Cardiac muscle cell (in vitro differentiated cells and primary cell): ENCODE data around the gene GUCY2D. TPM values are rescaled to one million over a fixed set of nuclear protein-coding genes. Genes with fewer than 3 reads are reported as not detected.
A peak's percentile ranks its signal among the peaks of the same experiment; 100 is the strongest.
"Not testable (repeated sequence)": the region's sequence is repeated elsewhere in the genome, so short reads cannot be mapped to it uniquely, and the experiment has no call there.

Experiments
- DNase-seq, 2 donors: peaks; one replicate each; pipeline versions ENCODE4 v3.0.0 to v3.0.0-alpha.2; 2010 to 2017; ENCODE audit warnings: low read depth in 1 of 2, low spot score in 1 of 2
- H3K27ac ChIP-seq: fragments of 200-600 bp; sonication (generic); 2 replicates; pipeline ENCODE4 v1.5.1; 2016
- H3K27me3 ChIP-seq: fragments of 200-600 bp; sonication (generic); 2 replicates; pipeline ENCODE4 v1.6.0; 2016; ENCODE audit warnings: control low read depth
- H3K36me3 ChIP-seq: fragments of 200-600 bp; sonication (generic); 2 replicates; pipeline ENCODE4 v1.5.1; 2016; ENCODE audit warnings: control low read depth
- H3K4me1 ChIP-seq: fragments of 200-600 bp; sonication (generic); 2 replicates; pipeline ENCODE4 v1.8.1; 2017; ENCODE audit warnings: low read depth, mild to moderate bottlenecking, mixed run types
- H3K4me3 ChIP-seq: fragments of 200-600 bp; sonication (generic); 2 replicates; pipeline ENCODE4 v1.5.1; 2016; ENCODE audit warnings: mild to moderate bottlenecking
- H3K9me3 ChIP-seq: fragments of 200-600 bp; sonication (generic); 2 replicates; pipeline ENCODE4 v1.5.1; 2017; ENCODE audit warnings: low read depth, mild to moderate bottlenecking, control low read depth
- CTCF ChIP-seq: IDR thresholded peaks from 2 replicates; pipeline ENCODE4 v1.5.1; 2012; ENCODE audit warnings: low read depth, mild to moderate bottlenecking, low read length
- polyA plus RNA-seq: library from polyadenylated mRNA; unstranded; fragments of >200 nt; fragmentation: Nextera tagmentation; extraction: Ambion mirVana; gene quantifications from 2 replicates; pipeline ENCODE4 v1.2.1, GENCODE V29; 2016
- total RNA-seq: library from RNA; depleted of rRNA; stranded (reverse); fragments of >200 nt; gene quantifications from 2 replicates; pipeline ENCODE4 v1.2.3, GENCODE V29; 2016

GUCY2D gene
- total and polyA plus RNA-seq, 2 experiments from 2014 or later = 0.54 to 1.1 TPM

- peak; percentile 73 for TF ChIP-seq CTCF
- H3K27me3 ChIP-seq = peaks cover 47% of the 10 kb centered on the region
- H3K4me3 ChIP-seq = no peak overlapping the region
- H3K36me3 ChIP-seq = no peaks in the 10 kb centered on the region
- H3K4me1 ChIP-seq = no peaks in the 10 kb centered on the region
- H3K9me3 ChIP-seq = no peaks in the 10 kb centered on the region
- DNase-seq = peak; percentile 83 to 90
- H3K27ac ChIP-seq = no peak overlapping the region
Observed at GRCh38 chr17:8057691-8058114, 55.3 kb downstream of the GUCY2D start.

- Histone ChIP-seq H3K4me1 (no peaks in the 10 kb centered on the region), H3K27ac (no peak overlapping the region), H3K4me3 (no peak overlapping the region), H3K9me3 (no peaks in the 10 kb centered on the region), H3K27me3 (peaks cover 61% of the 10 kb centered on the region), H3K36me3 (no peaks in the 10 kb centered on the region)
- DNase-seq = no peak
- TF ChIP-seq CTCF = no peak
Observed at GRCh38 chr17:8059131-8059530, 56.7 kb downstream of the GUCY2D start.

DNA sequence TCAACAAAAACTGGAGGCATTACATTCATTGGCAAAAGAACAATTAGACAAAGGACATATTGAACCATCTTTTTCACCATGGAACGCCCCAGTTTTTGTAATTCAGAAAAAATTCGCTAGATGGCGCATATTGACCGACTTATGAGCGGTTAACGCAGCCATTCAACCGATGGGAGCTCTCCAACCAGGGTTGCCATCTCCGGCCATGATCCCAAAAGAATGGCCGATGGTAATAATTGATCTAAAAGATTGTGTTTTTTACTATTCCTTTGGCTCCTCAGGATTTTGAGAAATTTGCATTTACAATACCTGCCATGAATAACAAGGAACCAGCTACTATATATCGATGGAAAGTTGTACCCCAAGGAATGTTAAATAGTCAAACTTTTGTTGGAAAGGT lies 57.9 kb downstream of the GUCY2D start:
- H3K4me1 ChIP-seq = no peaks in the 10 kb centered on the region
- peak; percentile 80 to 84 for DNase-seq
- H3K9me3 ChIP-seq = no peaks in the 10 kb centered on the region
- H3K36me3 ChIP-seq = no peaks in the 10 kb centered on the region
- no peak overlapping the region for H3K27ac ChIP-seq
- H3K4me3 ChIP-seq = no peak overlapping the region
- peaks cover 73% of the 10 kb centered on the region for H3K27me3 ChIP-seq
- peak; percentile 55 for TF ChIP-seq CTCF

DNA sequence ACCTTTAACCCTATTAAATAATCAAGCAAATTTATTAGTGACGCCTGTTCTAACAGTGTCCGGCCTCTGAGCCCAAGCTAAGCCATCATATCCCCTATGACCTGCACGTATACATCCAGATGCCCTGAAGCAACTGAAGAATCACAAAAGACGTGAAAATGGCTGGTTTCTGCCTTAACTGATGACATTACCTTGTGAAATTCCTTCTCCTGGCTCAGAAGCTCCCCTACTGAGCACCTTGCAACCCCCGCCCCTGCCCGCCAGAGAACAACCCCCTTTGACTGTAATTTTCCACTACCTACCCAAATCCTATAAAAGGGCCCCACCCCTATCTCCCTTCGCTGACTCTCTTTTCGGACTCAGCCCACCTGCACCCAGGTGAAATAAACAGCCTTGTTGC lies 59.4 kb downstream of the GUCY2D start:
- H3K9me3 ChIP-seq, H3K36me3 ChIP-seq, H3K4me1 ChIP-seq, H3K4me3 ChIP-seq, DNase-seq, H3K27ac ChIP-seq: not testable (repeated sequence)
- peaks cover 84% of the 10 kb centered on the region for H3K27me3 ChIP-seq

DNA sequence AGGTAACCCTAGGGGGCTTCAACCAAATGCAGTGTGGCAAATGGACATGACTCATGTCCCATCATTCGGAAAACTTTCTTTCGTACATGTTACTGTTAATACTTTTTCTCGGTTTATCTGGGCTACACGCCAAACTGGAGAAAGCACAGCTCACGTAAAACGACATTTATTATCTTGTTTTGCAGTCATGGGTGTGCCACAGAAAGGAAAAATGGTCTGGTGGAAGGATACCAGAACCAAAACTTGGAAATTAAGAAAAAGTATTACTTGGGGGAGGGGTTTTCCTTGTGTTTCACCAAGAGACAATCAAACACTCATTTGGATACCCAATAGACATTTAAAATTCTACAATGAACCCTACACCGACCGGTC lies 60.0 kb downstream of the GUCY2D start:
- Histone ChIP-seq H3K4me1 (no peaks in the 10 kb centered on the region), H3K27me3 (peaks cover 84% of the 10 kb centered on the region), H3K4me3 (no peak overlapping the region), H3K27ac (no peak overlapping the region), H3K36me3 (no peaks in the 10 kb centered on the region), H3K9me3 (no peaks in the 10 kb centered on the region)
- DNase-seq = peak in 1 of 2 donors; percentile 74
- no peak for TF ChIP-seq CTCF

GRCh38 chr17:8062807-8063483 lies 60.5 kb downstream of the GUCY2D start:
- no peaks in the 10 kb centered on the region for H3K36me3 ChIP-seq
- no peak for DNase-seq
- no peaks in the 10 kb centered on the region for H3K9me3 ChIP-seq
- no peak overlapping the region for H3K27ac ChIP-seq
- H3K27me3 ChIP-seq = peaks cover 90% of the 10 kb centered on the region
- no peaks in the 10 kb centered on the region for H3K4me1 ChIP-seq
- TF ChIP-seq CTCF = no peak
- H3K4me3 ChIP-seq = no peak overlapping the region
